ENCODE measurements around the gene EPS15.

GRCh38 chr1:51487628-51488027, 31.4 kb downstream of the EPS15 start:
- no peak for TF ChIP-seq FOS (IDR thresholded peaks at IDR 0.05; ENCODE audit: borderline replicate concordance, extremely low read depth, insufficient read length)
- no peak for TF ChIP-seq EP300 (IDR thresholded peaks at IDR 0.05; ENCODE audit: borderline replicate concordance in 1 of 2, control insufficient read depth in 1 of 2, low read depth in 2 of 2, low read length in 2 of 2)
- TF ChIP-seq SMC3 (IDR thresholded peaks at IDR 0.05; ENCODE audit: borderline replicate concordance, low read length) = no peak
